Osteoblast (primary cell): ENCODE results near the gene UBE2O. TPM values are rescaled to one million over a fixed set of nuclear protein-coding genes. Genes with fewer than 3 reads are reported as not detected.

Experiments used
- DNase-seq: peaks from one replicate; pipeline ENCODE4 v3.0.0; 2011; ENCODE audit warnings: low spot score, mixed read lengths; ENCODE audit not compliant: insufficient read length; ENCODE audit errors: missing footprints
- H2AFZ ChIP-seq: 2 replicates; pipeline ENCODE4 v1.6.0; 2011; ENCODE audit warnings: mild to moderate bottlenecking, low read length
- H3K27ac ChIP-seq: 2 replicates; pipeline ENCODE4 v1.5.1; 2011; ENCODE audit warnings: mild to moderate bottlenecking, low read depth, low read length, moderate library complexity
- H3K27me3 ChIP-seq: 2 replicates; pipeline ENCODE4 v1.6.0; 2012; ENCODE audit warnings: mild to moderate bottlenecking, control low read depth, inconsistent platforms, low read length, moderate library complexity; ENCODE audit not compliant: insufficient read depth
- H3K36me3 ChIP-seq: 2 replicates; pipeline ENCODE4 v1.5.1; 2011; ENCODE audit warnings: mild to moderate bottlenecking, low read length, control low read depth, moderate library complexity; ENCODE audit not compliant: insufficient read depth
- H3K4me1 ChIP-seq: 2 replicates; pipeline ENCODE4 v1.5.1; 2011; ENCODE audit warnings: mild to moderate bottlenecking, low read length, control low read depth, moderate library complexity; ENCODE audit not compliant: insufficient read depth
- H3K4me2 ChIP-seq: 2 replicates; pipeline ENCODE4 v1.6.0; 2011; ENCODE audit warnings: mild to moderate bottlenecking, low read length; ENCODE audit not compliant: insufficient read depth
- H3K4me3 ChIP-seq: fragments of 200-600 bp; sonication (generic); 3 replicates; pipeline ENCODE4 v1.5.1; 2012; ENCODE audit warnings: mild to moderate bottlenecking, low read length, inconsistent platforms; ENCODE audit not compliant: insufficient read depth
- H3K79me2 ChIP-seq: 2 replicates; pipeline ENCODE4 v1.6.0; 2012; ENCODE audit warnings: mild to moderate bottlenecking, low read length, control low read depth, inconsistent platforms; ENCODE audit not compliant: insufficient read depth
- H3K9me3 ChIP-seq: 2 replicates; pipeline ENCODE4 v1.5.1; 2011; ENCODE audit warnings: low read depth, low read length, control low read depth
- H4K20me1 ChIP-seq: 2 replicates; pipeline ENCODE4 v1.6.0; 2012; ENCODE audit warnings: mild to moderate bottlenecking, low read length, control low read depth; ENCODE audit not compliant: insufficient read depth
- CTCF ChIP-seq: IDR thresholded peaks from 2 replicates; pipeline ENCODE4 v1.5.1; 2011; ENCODE audit warnings: mild to moderate bottlenecking, low read depth, low read length, moderate library complexity; ENCODE audit errors: extremely low read depth
- total RNA-seq: library from RNA; depleted of rRNA; stranded (reverse); fragments of >200 nt; gene quantifications from 2 replicates; pipeline ENCODE4 v1.2.3, GENCODE V29; 2012

Gene UBE2O
- total RNA-seq, 1 donor, result 19.5 TPM

GRCh38 chr17:76445697-76446448 is 7.1 kb downstream of the UBE2O start:
- Histone ChIP-seq H3K27ac (peak overlapping the region; percentile 82), H3K27me3 (no peaks in the 10 kb centered on the region), H3K9me3 (no peaks in the 10 kb centered on the region), H3K36me3 (no peaks in the 10 kb centered on the region), H3K4me2 (peak overlapping the region; percentile 67), H4K20me1 (peaks cover 56% of the 10 kb centered on the region), H3K4me1 (peaks cover 64% of the 10 kb centered on the region), H2AFZ (no peak overlapping the region), H3K4me3 (peak overlapping the region; percentile 47), H3K79me2 (peaks cover 88% of the 10 kb centered on the region)
- no peak for TF ChIP-seq CTCF
- no peak for DNase-seq

- H3K9me3 ChIP-seq, result no peaks in the 10 kb centered on the region
- H4K20me1 ChIP-seq, result peaks cover 52% of the 10 kb centered on the region
- H3K4me2 ChIP-seq, result peak overlapping the region; percentile 67
- DNase-seq, result no peak
- no peak for TF ChIP-seq CTCF
- no peak overlapping the region for H3K4me3 ChIP-seq
- H3K36me3 ChIP-seq, result no peaks in the 10 kb centered on the region
- H2AFZ ChIP-seq, result no peak overlapping the region
- H3K79me2 ChIP-seq, result peaks cover 87% of the 10 kb centered on the region
- no peaks in the 10 kb centered on the region for H3K27me3 ChIP-seq
- peaks cover 64% of the 10 kb centered on the region for H3K4me1 ChIP-seq
- peak overlapping the region; percentile 82 for H3K27ac ChIP-seq
Observed at GRCh38 chr17:76444518-76445311, 8.2 kb downstream of the UBE2O start.

GRCh38 chr17:76442341-76443338 is 10.3 kb downstream of the UBE2O start:
- Histone ChIP-seq H3K4me3 (no peak overlapping the region), H3K27me3 (no peaks in the 10 kb centered on the region), H3K4me2 (no peak overlapping the region), H4K20me1 (peaks cover 57% of the 10 kb centered on the region), H3K4me1 (peaks cover 46% of the 10 kb centered on the region), H3K79me2 (peaks cover 89% of the 10 kb centered on the region), H3K27ac (peak overlapping the region; percentile 46), H2AFZ (no peak overlapping the region), H3K36me3 (no peaks in the 10 kb centered on the region), H3K9me3 (no peaks in the 10 kb centered on the region)
- no peak for DNase-seq
- TF ChIP-seq CTCF, result no peak
